HEK293 (cell line): ENCODE results near the gene IL12A.
A peak's percentile ranks its signal among the peaks of the same experiment; 100 is the strongest.

ENCODE experiments used
- CTCF ChIA-PET: fragments of 350-600 bp; formaldehyde crosslinking; extraction: SDS; loops from one replicate; lab custom pipeline; 2021; ENCODE audit warnings: antibody characterized with exemption; lab: Yijun Ruan, JAX
- POLR2A ChIA-PET: fragments of 300-600 bp; formaldehyde crosslinking; extraction: SDS; loops from one replicate; lab custom pipeline; 2020; ENCODE audit warnings: antibody characterized with exemption, inconsistent platforms; lab: Yijun Ruan, JAX
- H3K27ac ChIP-seq: fragments of 200-500 bp; sonication (Bioruptor generic); 2 replicates; pipeline ENCODE4 v1.5.1; 2014; ENCODE audit warnings: low read depth, low read length, control low read depth, inconsistent platforms; ENCODE audit errors: extremely low read depth
- H3K36me3 ChIP-seq, 2 experiments: fragments of 200-500 bp in 1 of 2; sonication (Bioruptor generic) in 1 of 2; 1 replicate in 1 of 2; 2 replicates in 1 of 2; pipeline ENCODE4 v1.5.1; 2014 to 2017; ENCODE audit warnings: inconsistent platforms in 2 of 2, low read length in 2 of 2; ENCODE audit not compliant: control insufficient read depth in 2 of 2, insufficient read depth in 1 of 2
- H3K4me1 ChIP-seq: fragments of 200-500 bp; sonication (Bioruptor generic); 2 replicates; pipeline ENCODE4 v1.5.1; 2014; ENCODE audit warnings: mild to moderate bottlenecking, low read length, inconsistent platforms; ENCODE audit not compliant: control insufficient read depth, insufficient read depth
- H3K4me3 ChIP-seq: 2 replicates; pipeline ENCODE4 v1.5.1; 2011; ENCODE audit warnings: low read depth, mild to moderate bottlenecking, control low read depth, low read length, moderate library complexity
- H3K9me3 ChIP-seq: fragments of 200-500 bp; sonication (Bioruptor generic); 2 replicates; pipeline ENCODE4 v1.5.1; 2014; ENCODE audit warnings: low read depth, low read length, inconsistent platforms; ENCODE audit not compliant: control insufficient read depth, insufficient read depth
- MEIS1 ChIP-seq: sonication (generic); formaldehyde crosslinking; IDR thresholded peaks from 2 replicates; pipeline ENCODE4 v1.8.1; 2022; ENCODE audit warnings: missing genetic modification reagents, mild to moderate bottlenecking, borderline replicate concordance
- SCRT1 ChIP-seq: fragments of 450-650 bp; formaldehyde crosslinking; IDR thresholded peaks from 2 replicates; pipeline ENCODE4 v1.5.1; 2016; ENCODE audit warnings: missing biosample characterization, missing genetic modification characterization, borderline replicate concordance
- SCRT2 ChIP-seq: fragments of 450-650 bp; formaldehyde crosslinking; IDR thresholded peaks from 2 replicates; pipeline ENCODE4 v1.5.1; 2016; ENCODE audit warnings: missing biosample characterization, missing genetic modification characterization
- TSHZ1 ChIP-seq: fragments of 450-650 bp; formaldehyde crosslinking; IDR thresholded peaks from 2 replicates; pipeline ENCODE4 v1.5.1; 2016; ENCODE audit warnings: missing biosample characterization, missing genetic modification characterization, borderline replicate concordance
- ZBTB1 ChIP-seq: fragments of 450-650 bp; formaldehyde crosslinking; IDR thresholded peaks from 2 replicates; pipeline ENCODE4 v1.5.1; 2016; ENCODE audit warnings: missing biosample characterization, missing genetic modification characterization
- ZIC2 ChIP-seq: fragments of 450-650 bp; formaldehyde crosslinking; IDR thresholded peaks from 2 replicates; pipeline ENCODE4 v1.5.1; 2016; ENCODE audit warnings: missing biosample characterization, missing genetic modification characterization
- ZNF112 ChIP-seq: fragments of 450-650 bp; formaldehyde crosslinking; IDR thresholded peaks from 2 replicates; pipeline ENCODE4 v1.5.0; 2017; ENCODE audit warnings: missing biosample characterization, missing genetic modification characterization
- ZNF2 ChIP-seq: fragments of 450-650 bp; formaldehyde crosslinking; IDR thresholded peaks from 2 replicates; pipeline ENCODE4 v1.5.1; 2016; ENCODE audit warnings: missing biosample characterization, missing genetic modification characterization
- ZNF211 ChIP-seq: fragments of 450-650 bp; formaldehyde crosslinking; IDR thresholded peaks from 2 replicates; pipeline ENCODE4 v1.5.1; 2016; ENCODE audit warnings: low read depth, missing biosample characterization, missing genetic modification characterization
- ZNF280D ChIP-seq: fragments of 450-650 bp; formaldehyde crosslinking; IDR thresholded peaks from 2 replicates; pipeline ENCODE4 v1.5.1; 2016; ENCODE audit warnings: missing biosample characterization, missing genetic modification characterization
- ZNF335 ChIP-seq: fragments of 450-650 bp; formaldehyde crosslinking; conservative IDR thresholded peaks from 2 replicates; pipeline ENCODE4 v1.5.1; 2016; ENCODE audit warnings: missing biosample characterization, missing genetic modification characterization
- ZNF394 ChIP-seq: fragments of 450-650 bp; formaldehyde crosslinking; IDR thresholded peaks from 2 replicates; pipeline ENCODE4 v1.5.1; 2016; ENCODE audit warnings: missing biosample characterization, missing genetic modification characterization, mild to moderate bottlenecking, moderate library complexity, borderline replicate concordance
- ZNF521 ChIP-seq: fragments of 450-650 bp; formaldehyde crosslinking; IDR thresholded peaks from 2 replicates; pipeline ENCODE4 v1.5.1; 2017; ENCODE audit warnings: missing biosample characterization, mild to moderate bottlenecking, missing genetic modification characterization
- ZNF558 ChIP-seq: fragments of 450-650 bp; formaldehyde crosslinking; IDR thresholded peaks from 2 replicates; pipeline ENCODE4 v1.5.1; 2016; ENCODE audit warnings: missing biosample characterization, missing genetic modification characterization
- ZNF629 ChIP-seq: fragments of 450-650 bp; formaldehyde crosslinking; IDR thresholded peaks from 2 replicates; pipeline ENCODE4 v1.5.1; 2017; ENCODE audit warnings: missing biosample characterization, missing genetic modification characterization

The IL12A gene

GRCh38 chr3:159996959-159997358 is 8.3 kb downstream of the IL12A start:
- Histone ChIP-seq H3K27ac (no peak overlapping the region), H3K4me3 (no peak overlapping the region), H3K36me3 (peaks cover 0 to 9% of the 10 kb centered on the region in 2 experiments; a peak in 1 of 3 replicates), H3K9me3 (no peaks in the 10 kb centered on the region), H3K4me1 (no peaks in the 10 kb centered on the region)
- ChIA-PET POLR2A (no interaction called here), CTCF (no interaction called here)
- TF ChIP-seq ZNF394 (tag by site-specific recombination) (no peak), ZNF335 (tag by site-specific recombination) (no peak), MEIS1 (no peak), ZNF558 (tag by site-specific recombination) (no peak), ZNF521 (tag by site-specific recombination) (no peak), ZNF211 (tag by site-specific recombination) (no peak), ZNF2 (tag by site-specific recombination) (no peak), ZNF112 (tag by site-specific recombination) (no peak), ZNF629 (tag by site-specific recombination) (no peak), TSHZ1 (tag by site-specific recombination) (no peak)
- TF ChIP-seq, all 188 proteins: peak for 0

- TF ChIP-seq SCRT2 (tag by site-specific recombination), result peak; percentile 92
- TF ChIP-seq SCRT1 (tag by site-specific recombination), result peak; percentile 66; the same call in 1 of the 2 replicates
- no peak for TF ChIP-seq ZBTB1 (tag by site-specific recombination)
- TF ChIP-seq ZIC2, result peak; percentile 38
- TF ChIP-seq ZNF280D (tag by site-specific recombination), result no peak
- CTCF ChIA-PET, result interaction anchor here (0.6 to 4.7 kb wide), 5 partner anchors 12 to 761 kb away, joined by 3 to 29 read pairs (median 3); partner anchors contain the start of gene IL12A
These were observed 12.6 kb downstream of the IL12A start for GRCh38 chr3:160001148-160001760.

More at GRCh38 chr3:160001148-160001760, 12.6 kb downstream of the IL12A start:
- Histone ChIP-seq H3K9me3 (no peaks in the 10 kb centered on the region), H3K27ac (no peak overlapping the region), H3K36me3 (no peaks in the 10 kb centered on the region), H3K4me1 (no peaks in the 10 kb centered on the region), H3K4me3 (no peak overlapping the region)
- POLR2A ChIA-PET, result no interaction called here
